Smooth muscle cell (in vitro differentiated cells): ENCODE data around the gene SLCO3A1. TPM values are rescaled to one million over a fixed set of nuclear protein-coding genes. Genes with fewer than 3 reads are reported as not detected.

Experiments
- DNase-seq: peaks from one replicate; lab custom pipeline; 2025; ENCODE audit not compliant: unreplicated experiment; lab: John Stamatoyannopoulos, UW
- H2AFZ ChIP-seq: fragments of 200-600 bp; sonication (generic); 2 replicates; pipeline ENCODE4 v1.6.0; 2016; ENCODE audit warnings: antibody characterized with exemption, low read depth, mild to moderate bottlenecking
- H3F3A ChIP-seq: fragments of 200-600 bp; sonication (generic); 2 replicates; pipeline ENCODE4 v1.6.0; 2017; ENCODE audit warnings: antibody characterized with exemption, low read depth
- H3K27ac ChIP-seq: fragments of 200-600 bp; sonication (generic); 2 replicates; pipeline ENCODE4 v1.5.1; 2016; ENCODE audit warnings: low read depth, mild to moderate bottlenecking
- H3K27me3 ChIP-seq: fragments of 200-600 bp; sonication (generic); 2 replicates; pipeline ENCODE4 v1.6.1; 2016; ENCODE audit warnings: low read depth, mild to moderate bottlenecking
- H3K36me3 ChIP-seq: fragments of 200-600 bp; sonication (generic); 2 replicates; pipeline ENCODE4 v1.5.1; 2016; ENCODE audit warnings: low read depth
- H3K4me1 ChIP-seq: fragments of 200-600 bp; sonication (generic); 2 replicates; pipeline ENCODE4 v1.5.1; 2016; ENCODE audit warnings: low read depth
- H3K4me2 ChIP-seq: fragments of 200-600 bp; sonication (generic); 2 replicates; pipeline ENCODE4 v1.6.0; 2016; ENCODE audit warnings: mild to moderate bottlenecking
- H3K4me3 ChIP-seq: fragments of 200-600 bp; sonication (generic); 2 replicates; pipeline ENCODE4 v1.5.1; 2016; ENCODE audit warnings: mild to moderate bottlenecking
- H3K79me2 ChIP-seq: fragments of 200-600 bp; sonication (generic); 2 replicates; pipeline ENCODE4 v1.6.0; 2016; ENCODE audit warnings: low read depth, mild to moderate bottlenecking
- H3K9ac ChIP-seq: fragments of 200-600 bp; sonication (generic); 2 replicates; pipeline ENCODE4 v1.6.0; 2016; ENCODE audit warnings: low read depth
- H3K9me3 ChIP-seq: fragments of 200-600 bp; sonication (generic); replicated peaks from 2 replicates; pipeline ENCODE4 v1.5.1; 2016; ENCODE audit warnings: low read depth
- H4K20me1 ChIP-seq: fragments of 200-600 bp; sonication (generic); 2 replicates; pipeline ENCODE4 v1.6.0; 2016; ENCODE audit warnings: low read depth
- WGBS: methylation state at CpG from one replicate; pipeline ENCODE4 v1.1.7; 2016; ENCODE audit warnings: low lambda C conversion rate; 5-methylcytosine and 5-hydroxymethylcytosine counted together
- polyA plus RNA-seq: library from polyadenylated mRNA; unstranded; fragments of >200 nt; fragmentation: Nextera tagmentation; extraction: Ambion mirVana; gene quantifications from 2 replicates; pipeline ENCODE4 v1.2.1, GENCODE V29; 2016
- total RNA-seq: library from RNA; depleted of rRNA; stranded (reverse); fragments of >200 nt; gene quantifications from 2 replicates; pipeline ENCODE4 v1.2.3, GENCODE V29; 2014
- TF ChIP-seq, protein P1 (sequence below): fragments of 200-600 bp; sonication (generic); IDR thresholded peaks from 2 replicates; pipeline ENCODE4 v1.5.1; 2017; ENCODE audit warnings: borderline replicate concordance, mild to moderate bottlenecking, antibody characterized with exemption; ENCODE audit not compliant: insufficient read depth, poor library complexity, severe bottlenecking

Gene SLCO3A1
- total and polyA plus RNA-seq, 2 experiments from 2014 or later: 1.3 to 12.6 TPM

DNA sequence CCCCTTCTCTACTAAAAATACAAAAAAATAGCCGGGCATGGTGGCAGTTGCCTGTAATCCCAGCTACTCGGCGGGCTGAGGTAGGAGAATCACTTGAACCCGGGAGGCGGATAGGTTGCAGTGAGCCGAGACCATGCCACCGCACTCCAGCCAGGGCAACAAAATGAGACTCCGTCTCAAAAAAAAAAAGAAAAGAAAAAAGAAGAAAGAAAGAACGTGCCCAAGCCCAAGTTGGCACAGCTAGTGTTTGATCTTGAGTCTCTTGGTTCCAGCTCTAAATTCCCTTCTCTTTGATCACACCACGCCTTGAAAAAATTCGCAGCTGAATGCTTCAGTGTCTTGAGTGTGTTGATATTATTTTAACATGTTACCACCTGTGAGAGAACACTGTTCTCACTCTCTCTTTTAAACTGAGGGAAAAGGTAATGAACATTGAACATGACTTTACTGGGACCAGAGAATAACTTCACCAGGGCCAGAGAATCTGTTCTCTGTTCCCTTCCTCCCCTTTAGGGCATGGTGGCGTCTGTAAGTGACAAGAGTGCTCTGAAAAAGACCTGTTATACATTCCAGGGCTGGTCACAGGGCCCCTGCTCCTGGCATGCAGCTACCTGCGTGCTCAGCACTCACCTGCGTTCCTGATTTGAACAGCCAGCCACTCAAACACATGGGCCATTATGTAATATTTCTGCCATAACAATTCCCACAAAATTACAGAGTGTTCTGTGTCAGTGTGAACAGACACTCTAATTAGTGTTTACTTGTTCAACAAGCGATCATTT, 19.0 kb downstream of the SLCO3A1 start:
- peak overlapping the region; percentile 44 for H3K27ac ChIP-seq
- H3K4me2 ChIP-seq: no peak overlapping the region

DNA sequence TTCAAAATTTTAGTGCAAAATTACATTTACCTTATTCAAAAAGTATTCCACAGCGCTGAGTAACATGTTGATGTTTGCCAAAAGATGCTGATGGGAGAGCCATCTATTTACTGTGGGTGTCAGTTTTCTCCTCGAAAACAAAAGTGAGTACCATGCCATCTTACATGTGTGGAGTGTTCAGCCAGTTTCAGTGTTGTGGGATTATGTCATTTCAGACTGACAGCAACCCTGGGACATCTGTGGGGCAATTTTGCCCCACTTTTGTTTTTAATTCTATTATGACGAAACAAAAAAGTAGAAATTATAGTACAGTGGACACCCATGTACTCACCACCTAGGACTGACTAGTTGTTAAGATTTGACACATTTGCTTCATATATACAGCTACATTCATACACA, 19.6 kb downstream of the SLCO3A1 start:
- Histone ChIP-seq H3K27ac (no peak overlapping the region), H3F3A (no peaks in the 10 kb centered on the region), H2AFZ (no peak overlapping the region), H3K9ac (no peak overlapping the region), H3K4me1 (no peaks in the 10 kb centered on the region), H3K4me2 (no peak overlapping the region), H3K9me3 (no peaks in the 10 kb centered on the region), H3K27me3 (no peaks in the 10 kb centered on the region), H3K4me3 (no peak overlapping the region), H3K36me3 (no peaks in the 10 kb centered on the region), H3K79me2 (no peaks in the 10 kb centered on the region), H4K20me1 (no peaks in the 10 kb centered on the region)
- TF ChIP-seq, protein P1, sequence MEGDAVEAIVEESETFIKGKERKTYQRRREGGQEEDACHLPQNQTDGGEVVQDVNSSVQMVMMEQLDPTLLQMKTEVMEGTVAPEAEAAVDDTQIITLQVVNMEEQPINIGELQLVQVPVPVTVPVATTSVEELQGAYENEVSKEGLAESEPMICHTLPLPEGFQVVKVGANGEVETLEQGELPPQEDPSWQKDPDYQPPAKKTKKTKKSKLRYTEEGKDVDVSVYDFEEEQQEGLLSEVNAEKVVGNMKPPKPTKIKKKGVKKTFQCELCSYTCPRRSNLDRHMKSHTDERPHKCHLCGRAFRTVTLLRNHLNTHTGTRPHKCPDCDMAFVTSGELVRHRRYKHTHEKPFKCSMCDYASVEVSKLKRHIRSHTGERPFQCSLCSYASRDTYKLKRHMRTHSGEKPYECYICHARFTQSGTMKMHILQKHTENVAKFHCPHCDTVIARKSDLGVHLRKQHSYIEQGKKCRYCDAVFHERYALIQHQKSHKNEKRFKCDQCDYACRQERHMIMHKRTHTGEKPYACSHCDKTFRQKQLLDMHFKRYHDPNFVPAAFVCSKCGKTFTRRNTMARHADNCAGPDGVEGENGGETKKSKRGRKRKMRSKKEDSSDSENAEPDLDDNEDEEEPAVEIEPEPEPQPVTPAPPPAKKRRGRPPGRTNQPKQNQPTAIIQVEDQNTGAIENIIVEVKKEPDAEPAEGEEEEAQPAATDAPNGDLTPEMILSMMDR: no peak
- no peak for DNase-seq
- 55% methylated on average over 3 of the region's 3 CpGs for WGBS

More for the DNA sequence above, 19.0 kb downstream of the SLCO3A1 start:
- no peak for DNase-seq
- Histone ChIP-seq H3K4me1 (peaks cover 2% of the 10 kb centered on the region), H3K36me3 (no peaks in the 10 kb centered on the region), H3F3A (no peaks in the 10 kb centered on the region), H3K27me3 (no peaks in the 10 kb centered on the region), H3K9me3 (no peaks in the 10 kb centered on the region), H2AFZ (no peak overlapping the region), H3K79me2 (no peaks in the 10 kb centered on the region), H4K20me1 (no peaks in the 10 kb centered on the region), H3K4me3 (no peak overlapping the region), H3K9ac (no peak overlapping the region)
- TF ChIP-seq, protein P1: no peak
- WGBS: 87% methylated on average over 15 of the region's 15 CpGs

DNA sequence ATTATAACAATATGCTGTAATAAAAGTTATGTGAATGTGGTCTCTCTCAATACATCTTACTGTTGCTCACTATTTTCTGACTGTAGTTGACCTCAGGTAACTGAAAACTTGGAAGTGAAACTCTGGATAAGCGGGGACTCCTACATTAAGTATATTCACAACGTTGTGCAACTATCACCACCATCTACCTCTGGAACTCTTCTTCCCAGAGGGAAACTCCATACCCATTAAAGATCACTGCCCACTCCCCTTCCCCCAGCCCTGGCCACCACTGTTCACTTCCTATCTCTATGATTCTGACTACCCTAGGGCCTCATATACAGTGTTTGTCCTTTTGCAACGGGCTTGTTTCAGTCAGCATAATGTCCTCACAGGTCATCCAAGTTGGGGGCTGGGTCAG, 20.7 kb downstream of the SLCO3A1 start:
- Histone ChIP-seq H3K4me1 (no peaks in the 10 kb centered on the region), H3K36me3 (no peaks in the 10 kb centered on the region), H3K79me2 (no peaks in the 10 kb centered on the region), H3K4me3 (no peak overlapping the region), H3K9ac (no peak overlapping the region), H2AFZ (no peak overlapping the region), H3K27ac (no peak overlapping the region), H3F3A (no peaks in the 10 kb centered on the region), H4K20me1 (no peaks in the 10 kb centered on the region), H3K9me3 (no peaks in the 10 kb centered on the region), H3K4me2 (no peak overlapping the region), H3K27me3 (no peaks in the 10 kb centered on the region)
- 64% methylated on average over 3 of the region's 3 CpGs for WGBS
- TF ChIP-seq, protein P1: no peak
- no peak for DNase-seq
